HG02981 (cell line): ENCODE results near the gene FLRT1.

Source experiments
- ATAC-seq: cut with Tn5 transposase; IDR thresholded peaks from one replicate; pipeline ENCODE4 v1.9.1; 2021; ENCODE audit warnings: mild to moderate bottlenecking, moderate library complexity; ENCODE audit not compliant: unreplicated experiment

The FLRT1 gene

DNA sequence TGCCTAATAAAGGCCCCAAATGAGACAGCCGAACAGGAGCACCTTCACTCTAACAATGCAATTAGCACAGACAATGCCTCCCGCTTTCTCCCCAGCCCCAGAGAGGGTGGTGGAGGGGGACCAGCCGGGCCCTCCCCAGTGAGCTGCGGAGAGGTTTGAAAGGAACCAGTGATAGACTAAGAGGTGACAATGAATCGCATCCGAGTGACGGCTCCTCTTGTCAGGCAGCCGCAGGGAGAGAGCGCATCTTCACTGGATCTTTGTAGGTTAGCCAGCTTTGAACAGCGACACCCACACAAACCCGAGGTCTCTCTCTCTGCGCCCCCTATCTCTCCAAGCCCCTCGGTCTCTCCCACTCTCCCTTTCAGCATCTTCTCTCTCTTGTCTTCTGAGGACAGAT lies 28.0 kb downstream of the FLRT1 start:
- ATAC-seq, result no peak

DNA sequence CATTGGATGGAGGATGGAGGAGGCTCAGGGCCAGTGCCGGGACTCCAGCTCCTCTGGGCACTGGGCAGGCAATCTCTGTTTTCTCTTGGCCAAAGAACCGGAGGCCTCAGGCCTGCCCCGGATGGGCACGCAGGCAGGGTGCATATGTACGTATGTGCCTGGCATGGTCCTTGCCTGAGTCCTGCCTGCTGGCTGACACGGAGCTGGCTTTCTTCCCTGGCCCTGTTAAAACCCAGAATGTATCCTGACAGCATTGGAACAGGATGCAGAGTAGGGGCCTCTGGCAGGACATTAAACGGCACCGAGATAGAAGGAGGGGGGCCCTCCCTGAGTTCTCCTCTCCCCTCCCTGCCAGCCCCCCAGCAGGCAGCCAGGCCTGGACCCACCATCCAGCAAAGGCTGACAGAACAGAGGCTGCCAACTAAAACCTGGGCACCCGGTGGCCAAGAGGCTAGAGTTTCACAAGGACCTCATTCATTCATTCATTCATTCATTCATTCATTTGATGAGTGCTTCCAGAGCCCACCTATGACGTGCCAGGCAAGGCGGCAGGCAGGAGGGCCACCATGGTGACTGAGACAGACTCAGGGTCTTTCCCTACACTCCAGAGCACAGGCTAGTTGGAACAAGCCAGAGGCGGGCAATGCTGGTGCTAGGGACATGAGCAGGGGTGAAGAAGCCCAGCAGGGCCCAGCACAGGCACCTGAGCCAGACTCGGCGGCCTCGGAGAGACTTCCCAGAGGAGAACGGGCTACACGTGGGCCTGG lies 28.8 kb downstream of the FLRT1 start:
- ATAC-seq, result no peak

DNA sequence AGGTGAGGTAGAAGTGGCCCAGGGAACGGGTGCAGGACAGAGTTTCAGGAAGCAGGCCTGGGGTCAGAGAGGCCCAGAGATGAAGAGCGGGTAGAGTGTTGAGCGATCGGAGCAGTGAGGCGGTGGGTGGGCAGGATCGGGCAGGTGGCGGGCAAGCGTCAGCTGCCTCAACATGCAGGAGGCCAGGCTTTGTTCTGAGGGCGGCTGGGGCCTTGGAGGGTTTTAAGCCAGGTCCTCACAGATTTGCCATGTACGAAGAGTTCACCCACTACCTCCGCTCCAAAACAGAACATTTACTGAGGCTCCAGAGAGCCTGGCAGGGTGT lies 29.4 kb downstream of the FLRT1 start:
- ATAC-seq, result no peak

DNA sequence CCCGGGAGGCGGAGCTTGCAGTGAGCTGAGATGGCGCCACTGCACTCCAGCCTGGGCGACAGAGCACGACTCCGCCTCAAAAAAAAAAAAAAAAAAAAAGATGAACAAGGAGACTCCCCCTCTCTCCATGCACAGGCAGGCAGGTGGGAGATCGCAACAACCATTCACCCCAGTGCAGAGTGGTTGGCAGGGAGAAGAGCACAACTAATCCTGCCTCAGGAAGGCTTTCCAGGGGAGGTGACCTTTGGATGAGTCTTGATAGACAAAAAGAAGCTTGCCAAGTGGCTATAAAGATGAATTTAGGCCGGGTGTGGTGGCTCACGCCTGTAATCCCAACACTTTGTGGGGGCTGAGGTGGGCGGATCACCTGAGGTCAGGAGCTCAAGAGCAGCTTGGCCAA lies 30.0 kb downstream of the FLRT1 start:
- no peak for ATAC-seq

DNA sequence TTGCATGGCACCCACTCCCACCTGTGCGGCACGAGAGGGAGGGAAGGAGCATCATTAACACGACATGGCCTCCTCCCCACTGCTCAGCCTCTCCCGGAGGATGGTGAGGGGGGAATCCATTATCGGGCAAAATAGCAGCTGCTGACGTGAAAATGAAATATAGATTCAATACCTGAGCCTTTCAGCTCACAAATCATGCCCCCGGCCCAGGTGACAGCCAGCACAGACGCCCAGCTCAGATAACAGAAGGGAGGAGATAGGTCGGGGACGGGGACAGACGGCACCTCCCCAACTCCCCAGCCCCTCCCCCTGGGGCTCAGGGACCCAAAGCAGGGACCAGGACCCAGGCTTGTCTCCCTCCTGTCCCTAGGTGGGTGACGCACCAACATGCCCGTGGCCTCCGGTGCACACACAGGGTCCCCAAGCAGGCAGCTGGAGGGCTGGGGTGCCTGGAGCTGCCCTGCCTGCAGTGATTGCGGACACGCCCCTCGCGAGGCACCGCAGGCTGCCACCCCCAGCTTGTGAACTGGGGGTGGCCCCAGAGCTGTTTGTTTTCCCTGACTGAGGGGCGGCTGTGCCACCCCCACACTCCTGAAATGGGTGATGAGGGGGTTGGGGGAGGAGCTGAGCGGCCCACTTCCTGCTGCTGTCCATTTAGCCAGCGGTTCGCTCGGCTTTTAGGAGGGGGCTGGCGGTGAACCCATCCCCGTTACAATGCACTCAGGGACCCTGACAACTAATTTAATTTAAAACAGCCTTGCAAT lies 31.7 kb downstream of the FLRT1 start:
- no peak for ATAC-seq

GRCh38 chr11:64068705-64069400 lies 33.1 kb downstream of the FLRT1 start:
- no peak for ATAC-seq

DNA sequence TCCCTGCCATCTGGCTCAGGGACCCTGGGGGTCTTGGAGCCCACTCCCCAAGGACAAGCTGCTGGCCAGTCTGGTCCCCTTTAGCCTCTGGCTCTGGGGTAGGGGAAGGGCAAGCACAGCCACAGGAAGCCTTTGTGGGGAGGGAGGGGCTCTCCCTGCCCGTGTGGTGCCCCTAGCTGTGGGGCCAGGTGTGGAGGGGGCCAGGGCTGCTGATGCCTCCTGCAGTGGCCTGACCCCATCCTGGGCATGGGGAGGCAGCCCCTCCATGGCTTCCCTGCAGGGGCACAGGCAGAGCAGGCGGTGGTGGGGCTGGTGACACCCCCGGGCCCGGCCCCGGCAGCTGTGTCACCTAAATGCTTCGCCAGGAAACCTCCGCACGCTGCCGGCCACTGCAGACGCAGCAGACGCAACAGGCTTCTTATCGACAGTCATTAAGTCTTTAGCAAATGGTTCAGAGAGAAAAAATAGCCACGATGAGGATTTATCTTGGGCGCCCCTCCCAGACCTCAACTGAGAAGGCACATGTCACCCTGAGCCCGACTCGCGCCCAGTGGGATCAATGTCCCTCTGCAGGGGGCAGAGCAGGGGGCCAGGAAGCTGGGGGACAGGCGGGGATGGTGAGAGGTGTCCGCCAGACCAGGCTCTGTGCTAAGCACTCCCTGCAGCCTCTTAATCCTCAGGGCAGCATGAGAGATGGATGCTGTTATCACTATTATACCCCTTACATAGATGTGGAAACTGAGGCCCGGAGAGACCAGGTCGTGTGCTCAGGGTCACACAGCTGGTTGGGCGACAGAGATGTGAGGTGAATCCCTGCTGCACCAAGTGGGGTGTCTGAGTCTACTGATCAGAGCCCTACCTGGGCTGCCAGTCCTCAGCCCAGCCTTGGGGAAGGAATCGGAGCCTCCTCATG lies 33.9 kb downstream of the FLRT1 start:
- ATAC-seq, result no peak

DNA sequence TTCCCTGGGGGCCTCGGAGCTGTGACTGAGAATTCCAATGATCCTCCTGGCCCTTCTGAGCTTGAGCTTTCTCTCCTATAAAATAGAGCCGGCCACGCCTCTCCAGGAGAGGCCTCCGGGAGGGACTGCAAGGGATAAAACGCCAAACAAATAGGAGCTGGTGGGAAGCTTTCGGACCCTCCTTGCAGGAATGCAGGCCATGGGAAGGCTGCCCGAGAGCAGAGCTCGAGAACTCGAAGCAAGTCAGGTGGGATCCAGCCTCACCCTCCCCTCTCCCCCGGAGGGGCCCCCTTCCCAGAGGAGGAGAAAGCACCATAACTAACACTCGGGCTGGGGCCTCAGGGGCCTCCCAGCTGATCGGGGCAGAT lies 34.6 kb downstream of the FLRT1 start:
- no peak for ATAC-seq

DNA sequence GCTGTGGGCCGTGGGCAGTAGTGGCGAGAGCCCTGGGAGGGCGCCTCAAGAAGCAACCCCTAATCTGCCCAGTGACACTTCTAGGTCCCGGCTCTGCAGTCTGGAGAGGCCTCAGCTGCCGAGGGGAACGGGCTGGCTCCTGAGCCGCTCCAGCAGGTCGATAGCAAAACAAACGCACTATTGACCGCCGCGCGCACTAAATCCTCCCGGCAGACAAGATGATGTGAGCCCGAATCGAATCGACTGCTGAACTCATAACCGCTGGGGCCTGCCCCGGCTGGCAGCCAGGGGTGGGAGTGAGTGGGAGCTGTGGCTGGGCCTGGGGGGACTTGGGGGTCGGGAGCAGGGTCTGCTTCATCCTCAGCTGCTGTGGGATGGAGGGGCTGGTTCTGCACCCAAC lies 36.1 kb downstream of the FLRT1 start:
- no peak for ATAC-seq

GRCh38 chr11:64072403-64072802 lies 36.7 kb downstream of the FLRT1 start:
- no peak for ATAC-seq

- no peak for ATAC-seq
Measured at GRCh38 chr11:64072871-64073270, 37.1 kb downstream of the FLRT1 start.

GRCh38 chr11:64073542-64073941 lies 37.8 kb downstream of the FLRT1 start:
- no peak for ATAC-seq

DNA sequence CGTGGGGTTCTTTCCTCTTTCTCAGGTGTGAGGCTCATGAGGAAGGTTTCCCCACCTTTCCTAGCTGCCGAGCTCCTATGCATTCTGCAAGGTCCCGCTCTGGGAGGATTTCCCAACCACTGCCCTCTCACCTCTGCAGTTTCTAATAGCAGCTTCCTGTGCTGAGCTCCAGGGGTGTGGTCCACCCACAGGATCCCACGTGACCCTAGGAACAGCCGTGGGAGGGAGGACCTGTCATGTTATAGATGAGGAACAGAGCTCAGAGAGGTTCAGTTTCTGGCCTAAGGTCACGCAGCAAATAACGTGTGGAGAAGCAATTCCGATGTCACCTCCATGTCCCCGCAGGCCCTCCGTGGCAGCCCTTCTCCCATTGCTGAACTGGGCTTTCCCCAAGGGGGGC lies 38.5 kb downstream of the FLRT1 start:
- no peak for ATAC-seq

DNA sequence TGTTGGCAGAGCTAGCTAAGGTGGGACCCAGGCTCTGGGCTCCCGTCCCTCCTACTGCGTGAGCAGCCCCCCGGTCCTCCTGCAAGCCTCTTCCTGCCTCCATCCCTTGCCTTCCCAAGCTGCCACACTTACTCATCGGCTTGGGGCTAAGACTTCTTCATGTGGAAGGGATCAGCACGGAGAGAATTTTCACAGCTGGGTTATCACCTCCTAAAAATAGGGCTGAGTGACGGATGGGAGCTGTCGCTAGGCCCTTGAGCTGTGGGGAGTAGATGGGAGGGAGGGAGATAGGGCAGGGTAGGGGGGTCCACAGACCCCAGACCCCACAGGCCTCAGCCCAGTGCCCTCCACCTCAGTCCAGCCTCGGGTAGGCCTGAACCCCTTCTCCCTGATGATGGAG lies 41.0 kb downstream of the FLRT1 start:
- ATAC-seq, result no peak

GRCh38 chr11:64077607-64078006 lies 41.9 kb downstream of the FLRT1 start:
- no peak for ATAC-seq

DNA sequence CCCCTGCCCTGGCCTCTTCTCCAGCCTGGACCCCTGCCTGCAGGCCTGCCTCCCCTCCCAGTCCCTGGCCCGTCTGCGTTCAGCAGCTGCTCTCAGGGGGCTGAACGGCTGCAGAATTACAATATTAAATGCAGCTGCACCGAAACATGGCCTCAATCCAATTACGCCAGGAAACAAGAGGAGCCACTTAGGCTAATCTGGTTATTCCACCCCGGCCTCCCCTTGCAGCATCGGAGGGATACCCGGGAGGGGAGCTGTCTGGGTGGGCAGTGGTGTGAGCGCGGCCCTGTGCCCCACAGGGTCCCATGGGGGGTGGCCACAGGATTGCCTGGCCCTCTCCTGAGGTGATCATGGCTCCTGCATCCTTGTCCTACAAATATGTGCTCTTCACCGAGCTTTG lies 42.6 kb downstream of the FLRT1 start:
- ATAC-seq, result no peak

- ATAC-seq, result no peak
Measured at GRCh38 chr11:64078905-64079304, 43.2 kb downstream of the FLRT1 start.

DNA sequence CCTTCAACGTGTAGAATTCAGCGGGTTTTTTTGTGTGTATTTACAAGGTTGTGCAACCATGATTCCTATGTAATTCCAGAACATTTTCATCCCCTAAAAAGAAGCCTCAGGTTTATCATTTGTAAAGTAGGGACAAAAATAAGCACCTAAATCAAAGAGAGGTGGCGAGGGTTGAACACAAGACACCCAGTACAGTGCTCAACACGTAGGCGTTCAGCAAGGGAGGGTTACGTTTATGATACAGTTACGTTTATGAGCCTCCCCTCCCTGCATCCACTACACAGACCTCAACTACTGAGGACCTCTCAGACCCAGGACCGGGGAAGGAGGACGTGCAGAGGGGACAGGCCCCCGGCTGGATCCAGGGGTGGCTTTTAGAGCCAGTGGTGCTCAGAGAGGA lies 44.7 kb downstream of the FLRT1 start:
- ATAC-seq, result no peak

DNA sequence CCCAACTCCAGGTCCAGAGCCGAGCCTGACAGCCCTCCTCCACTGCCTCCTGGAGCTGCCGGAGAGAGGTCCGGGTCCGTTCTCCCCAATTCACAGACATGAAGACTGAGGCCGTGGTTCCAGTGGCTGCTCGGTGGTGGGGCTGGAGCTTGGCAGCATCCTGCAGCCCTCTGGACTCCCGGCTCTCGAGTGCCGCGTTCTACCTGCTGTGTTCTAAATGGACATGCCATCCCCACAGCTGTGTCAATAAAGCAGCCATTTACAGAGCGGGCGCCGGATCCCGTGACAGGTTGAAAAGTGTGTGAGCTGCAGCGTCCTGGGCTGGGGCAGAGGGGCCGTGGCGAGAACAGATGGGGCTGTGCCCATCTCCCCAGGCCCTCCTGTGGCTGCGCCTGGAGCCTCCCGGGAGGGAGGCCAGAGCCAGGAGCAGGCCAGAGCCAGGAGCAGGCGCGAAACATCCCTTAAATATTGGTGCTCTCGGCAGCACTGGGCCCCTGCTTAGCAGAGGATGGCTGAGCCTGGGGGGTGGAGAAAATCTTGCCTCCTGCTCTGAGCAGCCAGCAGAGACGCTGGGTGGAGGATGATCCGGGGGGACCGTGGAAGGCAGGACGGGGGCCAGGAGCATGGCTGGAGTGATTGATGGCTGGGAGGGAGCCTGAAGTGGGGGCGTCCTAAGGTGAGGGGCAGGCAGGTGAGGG lies 46.2 kb downstream of the FLRT1 start:
- ATAC-seq, result no peak

DNA sequence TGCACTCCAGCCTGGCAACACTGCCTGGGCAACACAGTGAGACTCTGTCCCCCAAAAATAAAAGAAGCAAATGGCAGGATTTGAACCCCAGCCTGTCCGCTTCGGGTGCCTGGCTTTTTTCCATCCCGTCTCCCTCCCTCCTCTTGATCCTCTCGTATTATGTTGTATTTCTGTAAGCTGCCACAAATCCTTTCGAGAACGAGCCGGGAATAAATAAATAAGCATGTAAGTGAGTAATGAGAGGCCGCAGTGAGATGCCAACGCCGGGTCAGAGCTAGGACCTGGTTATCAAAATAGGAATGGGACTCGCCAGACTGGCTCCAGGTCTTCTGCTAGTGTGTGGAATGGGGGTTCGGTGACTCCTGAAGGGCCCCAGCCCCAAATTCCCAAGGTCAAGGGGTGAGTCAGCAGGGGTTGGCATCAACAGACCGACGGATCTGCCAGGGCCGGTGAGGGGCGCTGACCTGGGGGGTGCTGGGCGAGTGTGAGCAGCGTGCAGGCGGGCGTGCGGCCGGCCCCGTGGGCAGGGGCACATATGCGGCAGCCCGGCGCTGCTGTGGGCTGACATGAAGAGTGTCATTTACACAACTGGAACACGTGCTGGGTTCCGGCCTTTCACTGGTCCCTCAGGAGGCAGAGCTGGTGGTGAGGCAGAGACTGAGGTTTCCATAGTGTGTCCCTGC lies 47.8 kb downstream of the FLRT1 start:
- ATAC-seq, result no peak
